Esophagus squamous epithelium (tissue), 5 donors: Measurements from ENCODE around the gene PRL. TPM values are rescaled to one million over a fixed set of nuclear protein-coding genes. Genes with fewer than 3 reads are reported as not detected.
A peak's percentile ranks its signal among the peaks of the same experiment; 100 is the strongest.

Experiments
- DNase-seq: peaks from one replicate; lab custom pipeline; 2025; lab: John Stamatoyannopoulos, UW
- H3K27ac ChIP-seq, 4 donors: fragments of 200-600 bp; sonication (generic); one replicate each; pipeline ENCODE4 v1.5.1; 2016 to 2019; ENCODE audit warnings: mild to moderate bottlenecking in 1 of 4
- H3K27me3 ChIP-seq, 4 donors: fragments of 200-600 bp; sonication (generic); 1 replicate in 3 of 4; 2 replicates in 1 of 4; pipeline versions ENCODE4 v1.5.1 to v1.6.0; 2017 to 2021; ENCODE audit warnings: antibody characterized with exemption in 1 of 4
- H3K36me3 ChIP-seq, 3 donors: fragments of 200-600 bp; sonication (generic); one replicate each; pipeline ENCODE4 v1.5.1; 2016 to 2019
- H3K4me1 ChIP-seq, 3 donors: fragments of 200-600 bp; sonication (generic); one replicate each; pipeline ENCODE4 v1.5.1; 2017 to 2019
- H3K4me3 ChIP-seq, 4 donors: fragments of 200-600 bp; sonication (generic); 1 replicate in 3 of 4; 2 replicates in 1 of 4; pipeline ENCODE4 v1.5.1; 2016 to 2019; ENCODE audit warnings: mild to moderate bottlenecking in 2 of 4, moderate library complexity in 1 of 4
- H3K9me3 ChIP-seq, 3 donors: fragments of 200-600 bp; sonication (generic); one replicate each; pipeline ENCODE4 v1.5.1; 2016 to 2019
- CTCF ChIP-seq, 6 experiments: fragments of 450-650 bp in 4 of 6; fragments of 200-600 bp in 2 of 6; sonication (generic) in 2 of 6; IDR thresholded peaks; one replicate each; pipeline ENCODE4 v1.5.1; 2016 to 2019; ENCODE audit warnings: antibody characterized with exemption in 6 of 6, mild to moderate bottlenecking in 4 of 6, moderate library complexity in 4 of 6
- POLR2A ChIP-seq, 4 donors: fragments of 450-650 bp; IDR thresholded peaks; one replicate each; pipeline ENCODE4 v1.6.1; 2017; ENCODE audit warnings: antibody characterized with exemption in 4 of 4, mild to moderate bottlenecking in 4 of 4, moderate library complexity in 3 of 4
- WGBS, 2 donors: methylation state at CpG; one replicate each; pipeline ENCODE4 v1.1.5; 2018; 5-methylcytosine and 5-hydroxymethylcytosine counted together
- intact Hi-C: fragments of 100-400 bp; cut with DNase I; formaldehyde crosslinking; loops from one replicate; pipeline ENCODE4 v1.15.0; 2022
- total RNA-seq, 4 donors: library from RNA; depleted of rRNA; stranded (reverse); fragments of >200 nt; gene quantifications; one replicate each; pipeline ENCODE4 v1.1.0, GENCODE V29; 2016
- donor health status: DM: yes; HTN: yes; CAD: no.

The PRL gene
- total RNA-seq: not detected

- 90 to 93% methylated on average over 6 of the region's 6 CpGs for WGBS, 2 donors
- Histone ChIP-seq H3K4me3 (no peak within 1 kb of the TSS), H3K9me3 (no peaks in the 10 kb centered on the region), H3K27me3 (no peaks in the 10 kb centered on the region), H3K27ac (no peak within 1 kb of the TSS), H3K36me3 (no peaks in the 10 kb centered on the region), H3K4me1 (no peaks in the 10 kb centered on the region)
- intact Hi-C loops: no loop called here
- TF ChIP-seq POLR2A (IDR thresholded peaks at IDR 0.05) (no peak), CTCF (IDR thresholded peaks at IDR 0.05) (no peak)
- no peak for DNase-seq
Observed at GRCh38 chr6:22296936-22297335, at the start of gene PRL. Gene PRL (minus strand): TSS chr6:22297036. CDS start chr6:22296982, 54 bp downstream.

GRCh38 chr6:22343864-22344263 is 47.0 kb upstream of the PRL start:
- no peak for TF ChIP-seq POLR2A (IDR thresholded peaks at IDR 0.05)
- peak in 2 of 6 experiments; percentile 11 to 52 for TF ChIP-seq CTCF (IDR thresholded peaks at IDR 0.05)
- 89 to 91% methylated on average over 2 of the region's 2 CpGs for WGBS, 2 donors
- Histone ChIP-seq H3K27ac (no peak overlapping the region), H3K27me3 (no peaks in the 10 kb centered on the region), H3K4me3 (no peak overlapping the region), H3K9me3 (no peaks in the 10 kb centered on the region), H3K36me3 (no peaks in the 10 kb centered on the region), H3K4me1 (no peaks in the 10 kb centered on the region)
- DNase-seq: no peak
- intact Hi-C loops: no loop called here

- no peak for DNase-seq
- Histone ChIP-seq H3K27me3 (no peaks in the 10 kb centered on the region), H3K36me3 (no peaks in the 10 kb centered on the region), H3K4me1 (peaks cover 0 to 6% (median 0%) of the 10 kb centered on the region in 3 donors), H3K9me3 (no peaks in the 10 kb centered on the region), H3K27ac (no peak overlapping the region), H3K4me3 (no peak overlapping the region)
- 56 to 61% methylated on average over 2 of the region's 2 CpGs for WGBS, 2 donors
- no peak for TF ChIP-seq POLR2A (IDR thresholded peaks at IDR 0.05)
- TF ChIP-seq CTCF (IDR thresholded peaks at IDR 0.05): no peak
- intact Hi-C loops: no loop called here
Observed at GRCh38 chr6:22334778-22335177, 37.9 kb upstream of the PRL start.

- no peak overlapping the region for H3K27ac ChIP-seq
- no peak for TF ChIP-seq POLR2A (IDR thresholded peaks at IDR 0.05)
- TF ChIP-seq CTCF (IDR thresholded peaks at IDR 0.05): no peak
- no peaks in the 10 kb centered on the region for H3K36me3 ChIP-seq
- intact Hi-C loops: no loop called here
- H3K9me3 ChIP-seq: no peaks in the 10 kb centered on the region
- no peaks in the 10 kb centered on the region for H3K27me3 ChIP-seq
- H3K4me3 ChIP-seq: no peak overlapping the region
- peaks cover 0 to 6% (median 0%) of the 10 kb centered on the region in 3 donors for H3K4me1 ChIP-seq
- DNase-seq: no peak
Observed at GRCh38 chr6:22333802-22334201, 37.0 kb upstream of the PRL start.

GRCh38 chr6:22332711-22333110 is 35.9 kb upstream of the PRL start:
- WGBS, 2 donors: 41 to 50% methylated on average over 4 of the region's 4 CpGs
- H3K27me3 ChIP-seq: no peaks in the 10 kb centered on the region
- H3K27ac ChIP-seq: no peak overlapping the region
- H3K9me3 ChIP-seq: no peaks in the 10 kb centered on the region
- peaks cover 0 to 6% (median 0%) of the 10 kb centered on the region in 3 donors for H3K4me1 ChIP-seq
- TF ChIP-seq CTCF (IDR thresholded peaks at IDR 0.05): no peak
- no peak for TF ChIP-seq POLR2A (IDR thresholded peaks at IDR 0.05)
- no peak overlapping the region for H3K4me3 ChIP-seq
- H3K36me3 ChIP-seq: no peaks in the 10 kb centered on the region
- no peak for DNase-seq
- intact Hi-C loops: no loop called here
